NCI-H146 treated with DMSO at 0.1 percent for 48 hours (cell line): ENCODE data around the gene MARCKSL1.
"Not testable (repeated sequence)": the region's sequence is repeated elsewhere in the genome, so short reads cannot be mapped to it uniquely, and the experiment has no call there.

ENCODE experiments used
- DNase-seq: peaks from one replicate; lab custom pipeline; 2025; ENCODE audit not compliant: unreplicated experiment; lab: John Stamatoyannopoulos, UW

Gene MARCKSL1

GRCh38 chr1:32335790-32336590 is at the start of gene MARCKSL1:
Gene MARCKSL1 (minus strand): TSS chr1:32336233. CDS start chr1:32336033, 200 bp downstream.
- DNase-seq: peak; percentile 13

- no peak for DNase-seq
Observed at GRCh38 chr1:32380057-32380456, 44.0 kb upstream of the MARCKSL1 start.

GRCh38 chr1:32377541-32378220 is 41.6 kb upstream of the MARCKSL1 start:
- DNase-seq: no peak

GRCh38 chr1:32376199-32376598 is 40.2 kb upstream of the MARCKSL1 start:
- no peak for DNase-seq

- DNase-seq: no peak
Observed at GRCh38 chr1:32373996-32374592, 38.1 kb upstream of the MARCKSL1 start.

- no peak for DNase-seq
Observed at GRCh38 chr1:32372149-32372756, 36.2 kb upstream of the MARCKSL1 start.

- DNase-seq: no peak
Observed at GRCh38 chr1:32367912-32368635, 32.0 kb upstream of the MARCKSL1 start.

GRCh38 chr1:32365445-32365844 is 29.4 kb upstream of the MARCKSL1 start:
- no peak for DNase-seq

GRCh38 chr1:32364836-32365235 is 28.8 kb upstream of the MARCKSL1 start:
- no peak for DNase-seq

GRCh38 chr1:32363713-32364112 is 27.7 kb upstream of the MARCKSL1 start:
- no peak for DNase-seq

- DNase-seq: no peak
Observed at GRCh38 chr1:32362474-32363313, 26.7 kb upstream of the MARCKSL1 start, which contains the start of the genes FAM229A and TSSK3. Gene FAM229A (minus strand): TSS chr1:32362485. CDS start chr1:32362091, 394 bp downstream. Gene TSSK3 (plus strand): TSS chr1:32362539. CDS start chr1:32362702, 163 bp downstream.

- no peak for DNase-seq
Observed at GRCh38 chr1:32361674-32362473, 25.8 kb upstream of the MARCKSL1 start.

- no peak for DNase-seq
Observed at GRCh38 chr1:32361308-32361673, 25.3 kb upstream of the MARCKSL1 start.

- DNase-seq: no peak
Observed at GRCh38 chr1:32358435-32358834, 22.4 kb upstream of the MARCKSL1 start.

- no peak for DNase-seq
Observed at GRCh38 chr1:32357614-32358013, 21.6 kb upstream of the MARCKSL1 start.

- no peak for DNase-seq
Observed at GRCh38 chr1:32356478-32356877, 20.4 kb upstream of the MARCKSL1 start.

GRCh38 chr1:32355778-32356177 is 19.7 kb upstream of the MARCKSL1 start:
- DNase-seq: not testable (repeated sequence)

- no peak for DNase-seq
Observed at GRCh38 chr1:32353886-32354570, 18.0 kb upstream of the MARCKSL1 start.
